GM21515 (cell line): ENCODE data around the gene CSTF1.

Experiments used
- ATAC-seq: cut with Tn5 transposase; IDR thresholded peaks from one replicate; pipeline ENCODE4 v1.9.1; 2021; ENCODE audit not compliant: unreplicated experiment

CSTF1 gene

DNA sequence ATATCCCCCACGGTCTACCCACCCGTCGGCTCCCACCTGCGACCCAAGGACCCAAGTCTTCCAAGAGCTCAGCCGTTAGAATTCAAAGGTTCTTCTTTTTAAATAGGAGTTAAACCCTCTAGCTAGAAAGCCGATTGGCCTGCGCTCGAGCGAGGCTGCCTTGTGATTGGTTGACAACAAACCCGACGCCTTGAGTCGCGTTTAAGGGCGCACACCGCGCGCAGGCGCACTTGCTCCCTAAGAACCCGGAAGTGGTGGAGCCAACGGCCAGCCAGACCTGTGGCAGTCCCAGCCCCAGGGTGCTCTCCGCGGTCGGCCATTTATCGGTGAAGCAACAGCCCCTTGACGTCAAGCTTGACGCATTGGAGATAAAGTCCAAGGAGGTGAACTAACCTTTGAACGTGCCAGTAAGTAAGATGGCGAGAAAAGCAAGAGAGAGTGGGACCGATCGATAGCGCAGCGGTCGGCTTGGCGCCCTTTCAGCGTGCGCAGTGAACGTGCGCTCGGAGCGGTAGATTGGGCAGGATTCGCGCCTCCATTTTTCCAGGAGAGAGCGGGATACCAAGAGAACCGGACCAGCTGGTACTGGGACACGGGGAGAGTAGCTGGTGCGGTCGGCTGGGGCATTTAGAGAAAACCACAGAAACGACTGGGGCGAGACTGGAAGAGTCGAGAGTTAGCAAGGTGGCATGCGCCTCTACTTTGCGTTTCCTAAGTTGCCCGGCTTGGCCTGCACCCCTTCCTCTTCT, at the start of gene CSTF1, which contains the start of gene AURKA:
CSTF1 (plus strand) TSS at position 514 of the 749 bp plus-strand sequence. CDS start 2,908 bp downstream, outside the sequence.
AURKA (minus strand) TSS at position 84 of the 749 bp plus-strand sequence. CDS start 4,018 bp downstream, outside the sequence.
- ATAC-seq = peak; percentile 93

DNA sequence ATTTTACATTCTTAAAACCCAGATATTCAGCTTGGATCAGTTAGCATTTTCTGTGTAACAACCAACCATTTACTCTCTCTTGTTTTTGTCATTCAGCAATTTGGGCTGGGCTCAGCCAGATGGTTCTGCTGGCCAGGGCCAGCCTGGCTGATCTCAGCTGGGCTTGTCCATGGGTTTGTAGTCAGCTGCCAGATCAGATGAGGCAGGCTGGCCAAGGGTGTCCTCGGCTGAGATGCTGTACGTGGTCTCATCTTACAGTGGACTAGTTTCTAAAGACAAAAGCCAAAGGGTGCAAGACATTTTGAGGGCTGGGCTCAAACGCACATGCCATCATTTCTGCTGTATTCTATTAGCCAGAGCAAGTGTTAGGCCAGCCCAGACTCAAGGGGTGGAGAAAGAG, 49.7 kb upstream of the CSTF1 start:
- no peak for ATAC-seq

GRCh38 chr20:56343861-56344381, 48.5 kb upstream of the CSTF1 start:
- ATAC-seq = no peak

DNA sequence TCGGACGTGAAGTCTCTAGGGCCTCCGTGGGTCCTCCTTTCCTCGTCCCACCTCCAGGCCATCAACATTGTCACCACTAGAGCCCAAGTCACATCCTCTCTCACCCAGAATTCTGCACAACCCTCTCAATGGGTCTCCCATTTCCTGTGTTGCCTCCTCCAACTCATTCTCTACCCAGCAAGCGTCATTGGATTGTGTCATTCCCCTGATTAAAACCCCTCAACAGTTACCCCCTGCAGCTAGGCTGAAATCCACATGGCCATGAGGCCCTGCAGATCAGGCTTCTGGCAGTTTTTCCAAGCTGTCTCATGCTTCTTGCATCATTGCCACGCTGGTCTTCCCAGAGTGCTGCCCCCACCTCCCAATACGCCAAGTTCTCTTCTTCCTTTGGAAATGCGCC, 46.5 kb upstream of the CSTF1 start:
- no peak for ATAC-seq

DNA sequence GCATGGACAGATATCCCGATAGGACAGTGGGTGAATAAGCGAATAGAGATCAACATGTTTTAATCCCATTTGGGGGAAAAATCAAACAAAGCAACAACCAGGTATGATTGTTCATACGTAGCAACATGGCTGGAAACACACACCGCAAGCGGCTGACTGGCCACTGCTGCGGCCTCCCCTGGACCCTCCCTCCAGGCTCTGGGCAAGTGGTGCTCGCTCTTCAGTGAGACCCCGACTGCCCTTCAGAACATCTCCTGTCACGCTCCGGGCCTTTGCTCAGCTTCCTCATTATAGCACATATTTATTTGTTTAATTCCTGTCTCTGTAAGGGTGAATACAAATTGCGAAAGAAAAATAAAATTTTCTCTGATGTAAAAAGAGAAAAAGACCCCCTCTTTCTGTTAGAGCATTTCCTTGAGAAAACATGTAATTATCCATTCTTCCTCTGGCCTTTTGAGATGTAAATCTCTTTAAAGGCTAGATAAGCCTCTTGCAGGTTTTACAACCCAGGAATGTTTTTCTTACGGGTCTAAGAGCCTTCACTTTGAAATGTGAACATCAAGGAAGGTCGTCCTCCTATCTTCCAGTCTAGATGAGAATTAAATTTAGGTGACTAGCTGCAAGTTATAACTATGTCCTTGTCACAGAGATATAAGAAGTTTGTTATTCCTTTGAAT, 44.7 kb upstream of the CSTF1 start:
- ATAC-seq = no peak

DNA sequence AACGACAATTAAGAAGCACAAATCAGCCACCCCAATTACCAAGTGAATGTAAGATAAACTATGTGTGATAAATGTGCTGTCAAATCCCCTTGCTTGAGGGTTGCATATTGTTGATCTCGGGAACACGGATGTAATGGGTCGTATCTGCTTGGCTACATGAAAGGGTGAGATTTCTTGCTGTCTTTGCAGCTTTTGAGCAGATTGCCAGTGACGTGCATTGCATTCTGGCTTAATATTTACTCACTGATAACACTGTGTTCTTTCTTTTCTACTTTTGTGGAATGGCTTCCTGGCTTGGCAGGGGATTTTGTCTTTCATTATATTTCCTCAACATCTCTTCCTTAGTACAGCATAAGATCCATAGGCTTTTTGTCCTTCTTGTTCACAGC, 44.1 kb upstream of the CSTF1 start:
- no peak for ATAC-seq

DNA sequence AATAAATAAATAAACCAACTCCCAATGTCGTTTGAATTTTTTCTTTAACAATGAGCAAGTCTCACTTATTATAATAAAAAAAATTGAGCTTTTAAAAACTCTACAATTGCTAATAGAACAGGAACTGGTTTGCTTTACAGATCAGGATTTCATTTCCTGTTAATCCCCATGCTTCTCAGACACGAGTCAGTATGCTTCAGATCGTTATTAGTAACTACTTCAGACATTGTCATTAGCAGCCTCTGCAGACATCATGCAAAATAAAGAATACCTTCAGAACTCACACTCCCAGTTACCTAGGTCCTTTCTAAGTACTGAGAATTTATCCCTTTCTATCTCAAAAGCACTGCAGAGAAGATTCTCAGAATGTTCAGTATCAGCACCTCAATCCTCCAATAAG, 43.7 kb upstream of the CSTF1 start:
- ATAC-seq = no peak

DNA sequence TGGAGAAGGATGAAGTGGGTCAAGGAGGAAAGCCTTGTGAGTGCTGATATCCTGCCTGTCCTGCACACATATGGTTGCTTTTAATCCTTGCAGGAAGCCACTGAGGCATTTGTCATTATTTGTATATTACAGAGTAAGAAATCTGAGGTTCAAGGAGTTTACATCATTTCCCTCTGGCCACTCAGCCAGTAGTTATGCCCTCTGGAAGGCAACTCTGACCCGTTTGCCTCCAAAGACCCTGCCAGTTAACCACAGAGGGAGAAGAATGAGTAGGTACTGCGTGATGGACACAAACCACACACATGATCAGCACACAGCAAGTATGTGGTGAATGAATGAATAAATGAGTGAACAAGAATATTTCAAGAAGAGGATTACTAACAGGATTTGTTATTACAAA, 41.6 kb upstream of the CSTF1 start:
- no peak for ATAC-seq

DNA sequence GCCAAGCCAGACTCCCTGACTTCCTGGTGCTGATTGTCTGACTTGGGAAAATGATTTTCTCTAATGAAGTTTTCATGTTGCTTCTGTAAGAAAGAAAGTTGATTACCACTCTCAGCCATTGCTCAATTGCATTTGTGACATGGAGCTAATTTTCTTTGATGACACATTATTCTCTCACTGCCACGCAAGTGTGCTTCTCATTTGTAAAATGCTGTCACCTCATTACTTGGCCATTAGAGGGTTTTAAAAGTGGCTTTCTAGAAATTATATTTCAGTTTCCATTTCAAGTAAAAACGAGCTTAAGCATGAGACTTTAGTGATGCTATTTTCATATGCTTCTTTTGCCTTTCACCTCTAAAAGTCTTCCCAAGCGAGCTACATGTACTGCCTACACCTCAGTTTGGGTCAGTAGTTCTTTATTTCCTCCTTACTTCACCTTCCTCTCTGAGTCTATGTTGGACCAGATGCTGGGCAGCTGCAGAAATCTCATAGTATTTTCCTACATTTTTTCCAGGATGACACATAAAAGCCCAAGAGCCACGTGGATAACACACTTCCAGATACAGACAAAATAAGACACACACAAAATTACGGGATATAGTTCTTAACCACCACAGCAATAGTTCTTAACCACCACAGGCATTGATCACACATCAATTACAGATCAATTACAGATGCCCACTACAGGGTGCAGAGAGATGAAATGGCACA, 39.9 kb upstream of the CSTF1 start:
- ATAC-seq = no peak

- ATAC-seq = no peak
These were observed 39.1 kb upstream of the CSTF1 start for GRCh38 chr20:56353356-56353755.

DNA sequence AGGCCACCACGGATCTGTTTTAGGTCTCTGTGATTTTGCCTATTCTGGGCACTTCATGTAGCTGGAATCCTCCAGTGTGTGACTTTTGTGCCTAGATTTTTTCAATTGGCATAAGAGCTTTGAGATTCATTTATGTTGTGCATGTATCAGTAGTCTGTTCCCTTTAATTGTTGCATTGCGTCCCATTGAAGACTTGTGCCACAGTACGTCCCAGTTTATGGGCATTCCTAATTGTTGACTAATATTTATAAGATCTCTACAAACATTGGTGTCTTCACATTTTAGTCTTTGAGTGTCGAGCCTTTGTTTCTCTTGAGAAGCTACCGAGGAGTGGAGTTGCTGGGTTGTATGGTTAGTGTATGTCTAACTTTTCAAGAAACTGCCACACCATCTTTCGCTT, 34.4 kb upstream of the CSTF1 start:
- ATAC-seq = no peak

DNA sequence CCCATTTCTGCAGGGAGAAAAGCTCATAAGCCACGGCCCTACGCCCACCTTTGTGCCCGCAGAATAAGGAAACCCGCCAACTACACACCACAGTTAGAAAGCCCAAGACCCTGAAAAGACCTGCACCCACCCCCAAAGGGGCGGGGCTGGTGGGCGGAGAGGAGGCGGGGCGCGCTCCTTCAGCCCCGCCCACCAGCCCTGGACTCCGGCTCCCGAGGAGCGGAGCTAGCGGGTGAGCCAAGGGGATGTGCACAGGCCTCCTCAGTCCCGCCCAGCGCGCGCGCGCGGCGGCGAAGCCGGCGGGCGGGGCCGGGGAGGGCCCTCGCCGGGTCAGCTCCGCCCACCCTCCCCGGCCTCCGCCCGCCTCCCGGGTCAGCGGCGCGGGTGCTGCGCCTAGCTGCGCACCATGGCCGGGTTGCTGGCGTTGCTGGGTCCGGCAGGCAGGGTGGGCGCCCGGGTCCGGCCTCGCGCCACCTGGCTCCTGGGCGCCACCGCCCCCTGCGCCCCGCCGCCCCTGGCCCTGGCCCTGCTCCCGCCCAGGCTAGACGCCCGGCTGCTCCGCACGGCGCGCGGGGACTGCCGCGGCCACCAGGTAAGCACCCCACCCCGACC, 33.7 kb upstream of the CSTF1 start, which contains the start of gene FAM210B:
FAM210B (plus strand) TSS at position 375 of the 612 bp plus-strand sequence; CDS start at position 407, 32 bp downstream.
- peak; percentile 95 for ATAC-seq

DNA sequence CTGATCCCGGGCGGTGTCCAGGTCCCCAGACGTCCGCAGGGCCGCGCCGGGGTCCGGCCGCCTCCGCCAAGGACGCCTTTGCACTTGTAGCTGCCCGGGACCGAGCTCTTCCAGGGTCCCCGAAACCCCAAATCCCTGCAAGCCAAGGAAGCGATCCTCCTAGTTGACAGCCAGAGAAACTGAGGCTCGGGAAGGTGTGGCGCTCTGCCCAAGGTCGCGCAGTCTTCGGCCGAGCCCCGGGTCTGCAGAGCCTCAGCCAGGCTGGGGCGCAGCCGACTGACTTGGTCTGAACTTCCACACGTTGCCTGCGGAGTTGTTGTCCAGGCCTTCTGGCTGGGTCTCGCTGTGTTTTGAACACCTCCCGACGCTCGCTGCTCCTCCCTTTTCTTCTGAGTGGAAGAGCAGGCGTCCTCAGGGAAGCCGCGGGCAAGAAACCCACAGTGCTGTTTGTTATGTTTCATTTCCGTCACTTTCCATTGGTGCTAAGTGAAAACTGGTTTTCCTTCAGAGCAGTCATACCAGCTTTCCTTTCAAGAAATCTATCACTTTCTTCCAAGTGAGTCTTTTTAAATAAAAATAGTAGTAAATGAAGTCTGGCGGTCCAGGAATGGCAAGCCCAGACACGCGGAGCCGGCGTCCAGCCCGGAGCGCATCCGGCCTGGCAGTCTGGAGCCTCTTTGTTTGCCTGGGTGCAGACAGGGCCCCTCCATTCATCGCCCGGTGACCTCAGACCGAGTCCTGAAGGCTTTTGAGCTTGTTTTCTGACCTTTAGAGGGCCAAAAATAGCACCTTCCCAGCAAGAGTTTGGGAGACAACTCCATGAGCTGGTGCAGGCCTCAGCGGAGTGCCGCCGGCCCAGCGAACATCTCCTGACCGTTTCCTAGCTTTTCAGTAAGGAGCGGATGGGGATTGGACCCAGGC, 33.0 kb upstream of the CSTF1 start:
- ATAC-seq = peak; percentile 10

DNA sequence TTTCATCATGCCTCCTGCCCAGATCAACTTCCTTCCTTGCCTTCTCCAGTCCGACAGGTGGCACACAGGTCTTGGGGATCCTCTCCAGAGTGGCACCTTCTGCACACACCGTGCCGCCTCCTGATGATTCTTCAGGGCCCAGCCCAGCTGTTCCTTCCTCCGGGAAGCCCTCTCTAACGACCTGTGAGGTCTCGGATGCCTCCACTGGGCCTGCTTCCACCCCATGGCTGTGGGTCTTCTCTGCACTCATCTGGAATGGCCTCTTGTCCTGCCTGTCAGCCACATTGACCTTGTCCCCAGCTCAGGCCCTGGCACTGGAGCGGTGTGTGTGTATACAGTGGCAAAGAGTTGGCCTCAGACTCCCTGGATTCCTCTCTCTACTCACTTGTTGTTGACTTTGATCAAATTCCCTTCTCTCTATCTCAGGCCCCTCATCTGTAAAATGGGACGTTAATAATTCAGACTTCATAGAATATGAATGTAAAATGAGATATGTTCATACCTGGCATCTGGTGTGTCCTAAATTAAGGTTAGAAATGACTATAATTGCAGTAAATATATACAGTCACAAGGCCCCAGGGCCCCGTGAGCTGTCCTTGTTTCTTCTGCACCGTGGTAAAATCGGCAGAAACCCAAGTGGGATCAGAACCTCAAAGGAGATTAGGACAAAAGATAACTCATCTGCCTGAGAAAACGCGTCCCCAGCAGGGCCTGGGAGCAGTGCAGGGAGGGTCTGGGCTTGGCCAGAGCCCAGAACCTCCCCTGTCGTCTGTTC, 32.1 kb upstream of the CSTF1 start:
- ATAC-seq = no peak

DNA sequence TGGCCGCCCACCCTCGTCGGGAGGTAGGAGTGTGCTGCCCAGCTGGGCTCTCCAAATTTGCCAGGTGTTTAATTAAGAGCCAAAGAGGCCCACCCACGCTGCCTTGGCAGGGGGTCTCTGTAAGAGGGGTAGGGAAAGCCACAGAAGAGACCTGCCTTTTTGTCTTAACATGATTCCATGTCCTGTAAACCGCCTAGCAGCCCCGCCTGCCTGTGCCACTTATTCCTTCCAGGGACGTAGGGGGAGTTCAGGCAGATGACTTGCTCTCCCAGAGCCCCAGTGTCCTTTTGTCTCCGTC, 31.6 kb upstream of the CSTF1 start:
- ATAC-seq = no peak

- ATAC-seq = no peak
These were observed 30.5 kb upstream of the CSTF1 start for GRCh38 chr20:56361900-56362299.

- no peak for ATAC-seq
These were observed 29.5 kb upstream of the CSTF1 start for GRCh38 chr20:56362833-56363413.

GRCh38 chr20:56363491-56363890, 29.0 kb upstream of the CSTF1 start:
- no peak for ATAC-seq
